HG03103 (cell line): ENCODE data around the gene JAKMIP2.
"Not testable (repeated sequence)": the region's sequence is repeated elsewhere in the genome, so short reads cannot be mapped to it uniquely, and the experiment has no call there.

Experiments
- ATAC-seq: cut with Tn5 transposase; IDR thresholded peaks from one replicate; pipeline ENCODE4 v1.9.1; 2021; ENCODE audit warnings: low read depth; ENCODE audit not compliant: unreplicated experiment

JAKMIP2 gene

GRCh38 chr5:147567917-147568598 lies 214.5 kb downstream of the JAKMIP2 start:
- no peak for ATAC-seq

GRCh38 chr5:147565524-147565923 lies 217.0 kb downstream of the JAKMIP2 start:
- ATAC-seq, result no peak

- ATAC-seq, result no peak
These were observed 218.4 kb downstream of the JAKMIP2 start for GRCh38 chr5:147564124-147564486.

- ATAC-seq, result no peak
These were observed 218.9 kb downstream of the JAKMIP2 start for GRCh38 chr5:147563466-147564123.

- ATAC-seq, result no peak
These were observed 221.1 kb downstream of the JAKMIP2 start for GRCh38 chr5:147561435-147561834.

GRCh38 chr5:147560718-147561331 lies 221.7 kb downstream of the JAKMIP2 start:
- ATAC-seq, result no peak

- no peak for ATAC-seq
These were observed 222.8 kb downstream of the JAKMIP2 start for GRCh38 chr5:147559749-147560148.

- no peak for ATAC-seq
These were observed 223.7 kb downstream of the JAKMIP2 start for GRCh38 chr5:147558826-147559225.

- ATAC-seq, result no peak
These were observed 224.4 kb downstream of the JAKMIP2 start for GRCh38 chr5:147557876-147558745.

- ATAC-seq, result no peak
These were observed 227.4 kb downstream of the JAKMIP2 start for GRCh38 chr5:147555176-147555575.

GRCh38 chr5:147554261-147554817 lies 228.2 kb downstream of the JAKMIP2 start:
- no peak for ATAC-seq

GRCh38 chr5:147553817-147554216 lies 228.7 kb downstream of the JAKMIP2 start:
- ATAC-seq, result not testable (repeated sequence)

- ATAC-seq, result no peak
These were observed 229.6 kb downstream of the JAKMIP2 start for GRCh38 chr5:147552897-147553296.

- no peak for ATAC-seq
These were observed 230.9 kb downstream of the JAKMIP2 start for GRCh38 chr5:147551677-147552076.

GRCh38 chr5:147547730-147548129 lies 234.8 kb downstream of the JAKMIP2 start:
- ATAC-seq, result no peak

GRCh38 chr5:147544556-147544955 lies 238.0 kb downstream of the JAKMIP2 start:
- ATAC-seq, result no peak

- no peak for ATAC-seq
These were observed 243.5 kb downstream of the JAKMIP2 start for GRCh38 chr5:147539053-147539452.

GRCh38 chr5:147538236-147538635 lies 244.3 kb downstream of the JAKMIP2 start:
- no peak for ATAC-seq
